HG02973 (cell line): ENCODE results near the gene NLE1.
"Not testable (repeated sequence)": the region's sequence is repeated elsewhere in the genome, so short reads cannot be mapped to it uniquely, and the experiment has no call there.

Experiments used
- ATAC-seq: cut with Tn5 transposase; IDR thresholded peaks from one replicate; pipeline ENCODE4 v1.9.1; 2021; ENCODE audit warnings: moderate library complexity; ENCODE audit not compliant: unreplicated experiment

The NLE1 gene

DNA sequence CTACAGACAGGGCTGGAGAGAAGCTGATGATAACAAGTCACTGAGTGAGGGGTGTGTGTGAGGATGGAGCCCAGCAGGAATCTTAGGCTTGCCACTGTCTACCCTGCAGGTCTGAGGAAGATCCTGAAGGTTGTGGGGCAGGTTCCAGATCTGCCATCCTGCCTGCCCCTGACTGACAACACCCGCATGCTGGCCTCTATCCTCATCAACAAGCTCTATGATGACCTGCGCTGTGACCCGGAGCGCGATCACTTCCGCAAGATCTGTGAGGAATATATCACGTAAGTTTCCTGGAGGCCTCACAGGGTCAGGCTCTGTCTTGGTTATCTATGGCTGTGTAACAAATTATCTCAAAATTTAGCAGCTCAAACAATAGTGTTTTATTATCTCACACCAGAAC, 21.8 kb upstream of the NLE1 start:
- ATAC-seq, result no peak

DNA sequence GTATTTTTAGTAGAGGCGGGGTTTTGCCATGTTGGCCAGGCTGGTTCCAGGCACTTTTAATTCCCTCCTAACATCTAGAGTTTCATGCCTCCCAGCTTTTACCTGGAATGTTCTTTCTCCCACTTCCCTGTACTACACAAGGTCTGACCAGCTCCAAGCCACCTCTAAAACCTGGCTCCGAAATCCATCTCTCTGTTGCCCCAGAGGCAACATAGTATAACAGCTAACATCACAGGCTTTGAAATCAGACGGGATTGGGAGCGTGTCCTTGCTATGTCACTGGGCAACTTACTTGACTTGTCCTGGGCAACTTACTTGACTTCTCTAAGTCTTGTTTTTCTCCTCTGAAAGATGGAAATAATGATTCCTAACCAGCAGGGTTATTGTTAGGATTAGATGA, 20.7 kb upstream of the NLE1 start:
- ATAC-seq, result no peak

DNA sequence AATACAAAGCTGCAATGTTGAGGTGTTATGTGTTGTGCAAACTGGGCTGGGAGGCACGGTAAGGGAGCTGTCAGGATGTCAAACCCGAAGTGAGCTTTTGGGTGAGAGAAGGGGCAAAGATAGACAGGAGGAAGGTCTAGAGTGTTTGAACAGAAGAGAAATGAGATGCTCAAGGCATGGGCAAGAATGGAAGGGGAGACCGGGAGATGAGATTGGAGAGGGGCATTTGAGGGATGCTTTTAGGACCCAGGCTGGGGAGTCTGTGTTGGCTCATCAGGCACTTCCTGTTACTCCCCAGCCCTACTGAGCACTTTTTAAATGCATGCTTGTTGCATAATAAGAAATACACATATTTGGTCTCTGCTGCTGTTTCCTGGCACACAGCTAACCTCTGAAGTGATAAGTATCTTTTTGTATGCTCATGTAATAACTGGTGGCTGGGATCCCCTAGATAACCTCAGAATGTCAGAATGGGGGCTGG, 19.2 kb upstream of the NLE1 start:
- no peak for ATAC-seq

DNA sequence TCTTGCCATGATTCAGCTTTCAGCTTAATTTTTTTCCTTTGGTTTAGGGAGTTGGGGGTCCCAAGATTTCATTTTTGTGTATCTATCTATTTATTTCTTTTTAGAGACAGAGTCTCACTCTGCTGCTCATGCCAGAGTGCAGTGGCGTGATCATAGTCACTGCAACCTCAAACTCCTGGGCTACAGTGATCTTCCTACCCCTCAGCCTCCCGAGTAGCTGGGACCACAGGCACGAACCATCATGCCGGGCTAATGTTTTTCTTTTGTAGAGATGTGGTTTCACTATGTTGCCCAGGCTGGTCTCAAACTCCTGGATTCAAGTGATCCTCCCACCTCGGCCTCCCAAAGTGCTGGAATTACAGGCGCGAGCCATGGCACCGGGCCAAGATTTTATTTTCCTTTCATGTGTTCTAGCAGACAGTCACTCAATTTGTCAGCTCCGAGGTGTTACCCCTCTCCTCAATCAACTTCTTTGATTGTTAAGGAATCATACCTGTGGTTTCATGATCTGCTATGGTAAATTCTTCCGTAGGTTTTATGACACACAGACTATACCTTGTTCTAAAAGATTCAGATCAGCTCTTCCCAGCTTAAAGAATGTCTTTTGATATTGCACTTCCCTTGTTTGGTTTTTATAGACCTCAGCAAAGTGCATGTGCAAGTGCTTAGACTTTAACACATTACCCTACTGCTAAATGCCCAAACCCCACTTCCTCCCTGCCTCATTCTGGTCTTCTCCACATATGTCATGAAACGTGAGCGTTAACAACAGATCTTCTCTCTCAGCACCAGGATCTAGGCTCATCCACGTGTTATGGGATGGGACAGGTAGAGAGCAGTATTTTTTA, 18.5 kb upstream of the NLE1 start:
- no peak for ATAC-seq

DNA sequence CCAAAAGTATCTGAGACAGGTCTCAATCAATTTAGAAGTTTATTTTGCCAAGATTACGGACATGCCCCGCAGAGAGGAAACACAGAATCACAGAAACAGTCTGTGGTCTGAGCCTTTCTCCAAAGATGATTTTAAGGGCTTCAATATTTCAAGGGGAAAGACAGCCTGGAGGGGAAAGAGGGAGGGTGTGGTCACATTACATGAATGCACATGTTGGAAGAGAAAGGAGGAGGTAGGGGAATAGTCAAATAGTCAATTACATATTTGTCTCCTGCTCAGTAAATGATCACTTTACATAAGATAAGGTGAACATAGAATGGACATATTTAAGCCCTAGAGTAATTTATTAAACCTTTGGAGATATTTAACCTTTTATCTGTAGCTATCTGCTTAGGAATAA, 17.8 kb upstream of the NLE1 start:
- no peak for ATAC-seq

DNA sequence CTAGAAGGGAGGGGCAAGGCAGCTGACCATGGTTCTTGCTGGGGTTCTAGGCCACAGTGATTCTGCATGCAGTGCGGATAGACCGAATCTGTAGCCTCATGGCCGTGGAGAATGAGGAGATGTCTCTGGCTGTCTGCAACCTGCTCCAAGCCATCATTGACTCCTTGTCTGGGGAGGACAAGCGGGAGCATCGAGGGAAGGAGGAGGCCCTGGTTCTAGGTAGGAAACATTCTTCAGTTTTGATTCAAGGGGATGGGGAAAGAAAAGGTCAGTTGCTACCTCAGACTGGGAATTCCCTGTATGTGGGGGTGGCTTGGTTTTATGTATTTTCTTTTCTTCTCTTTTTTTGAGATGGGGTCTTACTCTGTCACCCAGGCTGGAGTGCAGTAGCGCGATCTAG, 13.1 kb upstream of the NLE1 start:
- ATAC-seq, result no peak

DNA sequence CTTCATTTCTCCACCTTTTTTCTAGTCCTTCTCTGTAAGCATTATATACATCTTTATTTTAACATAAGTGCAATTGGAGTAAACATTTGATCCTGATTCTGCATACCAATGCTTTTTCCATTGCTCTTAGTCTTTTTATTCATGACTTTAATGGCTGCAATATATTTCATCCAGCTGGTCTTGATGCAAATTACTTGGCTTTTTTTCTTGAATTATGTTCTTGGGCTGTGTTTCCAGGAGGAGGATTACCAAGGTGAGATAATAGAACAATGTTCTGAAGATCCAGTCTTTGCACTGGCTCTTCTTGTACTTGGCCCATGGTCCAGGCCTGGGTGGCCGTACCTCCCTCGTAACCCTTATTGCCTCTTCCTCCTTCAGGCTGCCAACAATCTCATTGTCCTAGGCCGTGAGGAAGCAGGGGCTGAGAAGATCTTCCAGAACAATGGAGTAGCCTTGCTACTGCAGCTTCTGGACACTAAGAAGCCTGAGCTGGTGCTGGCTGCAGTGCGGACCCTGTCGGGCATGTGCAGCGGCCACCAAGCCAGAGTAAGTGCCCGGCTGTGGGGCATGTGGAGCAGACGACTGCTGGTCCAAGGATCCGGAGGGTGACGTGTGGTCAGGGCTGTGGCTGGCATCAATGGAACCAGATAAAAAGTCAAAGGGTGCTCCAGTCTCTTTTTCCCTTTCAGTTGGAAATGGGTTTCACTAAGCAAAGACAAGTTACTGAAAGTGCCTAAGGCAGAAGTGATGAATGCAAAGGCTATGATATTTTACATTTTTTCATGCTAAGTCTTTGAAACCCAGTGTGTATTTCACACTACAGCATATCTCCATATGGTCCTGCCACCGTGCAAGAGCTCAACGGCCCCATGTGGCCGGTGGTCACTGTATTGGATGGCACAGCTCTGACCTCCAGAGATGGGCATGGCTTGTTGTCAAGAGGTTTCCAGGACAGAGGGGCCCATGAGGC, 12.4 kb upstream of the NLE1 start:
- no peak for ATAC-seq

DNA sequence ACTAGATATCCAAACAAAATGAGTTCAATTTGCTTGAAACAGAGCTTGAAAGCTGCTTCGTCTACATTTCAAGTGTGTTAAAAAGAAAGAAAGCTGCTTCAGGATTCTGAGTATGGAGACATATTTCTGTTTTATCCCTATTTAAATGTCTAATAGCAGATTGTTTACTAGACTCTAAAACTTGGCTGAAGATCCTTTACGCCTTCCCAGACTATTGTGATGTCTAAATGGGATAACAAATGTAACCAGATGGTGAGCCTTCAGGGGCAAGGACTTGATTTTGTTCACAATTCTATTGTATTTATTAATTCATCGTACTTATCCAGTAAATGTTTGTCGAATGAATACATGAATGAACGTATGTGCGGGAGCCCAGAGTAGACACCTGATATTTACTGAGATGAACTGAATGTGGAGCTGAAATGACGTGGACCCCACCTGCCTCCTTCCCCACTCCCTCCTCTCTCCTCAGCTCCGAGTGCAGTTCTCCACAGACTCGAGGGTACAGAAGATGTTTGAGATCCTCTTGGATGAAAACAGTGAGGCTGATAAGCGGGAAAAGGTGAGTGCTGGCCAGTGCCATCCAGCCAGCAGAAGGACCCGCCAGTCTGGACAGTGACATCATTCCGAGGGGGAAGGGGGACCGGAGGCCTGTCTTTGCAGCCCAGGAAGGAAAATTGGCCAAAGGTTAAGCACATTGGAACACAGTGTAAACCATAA, 10.5 kb upstream of the NLE1 start:
- ATAC-seq, result no peak

DNA sequence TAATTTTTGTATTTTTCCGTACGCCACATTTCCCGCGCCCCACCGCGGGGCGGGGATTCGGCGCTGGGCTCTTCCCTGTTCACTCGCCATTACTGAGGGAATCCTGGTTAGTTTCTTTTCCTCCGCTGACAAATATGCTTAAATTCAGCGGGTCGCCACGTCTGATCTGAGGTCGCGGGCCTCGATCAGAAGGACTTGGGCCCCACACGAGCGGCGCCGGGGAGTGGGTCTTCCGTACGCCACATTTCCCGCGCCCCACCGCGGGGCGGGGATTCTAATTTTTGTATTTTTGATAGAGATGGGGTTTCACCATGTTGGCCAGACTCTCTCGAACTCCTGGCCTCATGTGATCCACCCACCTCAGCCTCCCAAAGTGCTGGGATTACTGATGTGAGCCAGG, 9.0 kb upstream of the NLE1 start:
- ATAC-seq, result not testable (repeated sequence)

DNA sequence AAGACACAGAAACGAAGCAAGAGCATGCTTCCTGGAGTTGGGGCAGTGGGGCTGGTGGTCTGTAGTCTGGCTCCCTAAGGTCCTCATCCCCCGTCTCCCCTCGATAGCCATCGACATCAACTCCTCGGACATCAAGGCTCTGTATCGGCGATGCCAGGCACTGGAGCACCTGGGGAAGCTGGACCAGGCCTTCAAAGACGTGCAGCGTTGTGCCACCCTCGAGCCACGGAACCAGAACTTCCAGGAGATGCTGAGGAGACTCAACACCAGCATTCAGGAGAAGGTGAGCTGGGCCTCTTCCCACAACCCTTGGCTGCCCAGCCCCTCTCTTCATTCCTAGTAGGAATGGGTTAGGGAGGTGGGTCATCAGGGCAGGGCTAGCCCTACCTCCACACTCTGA, 7.8 kb upstream of the NLE1 start:
- no peak for ATAC-seq

DNA sequence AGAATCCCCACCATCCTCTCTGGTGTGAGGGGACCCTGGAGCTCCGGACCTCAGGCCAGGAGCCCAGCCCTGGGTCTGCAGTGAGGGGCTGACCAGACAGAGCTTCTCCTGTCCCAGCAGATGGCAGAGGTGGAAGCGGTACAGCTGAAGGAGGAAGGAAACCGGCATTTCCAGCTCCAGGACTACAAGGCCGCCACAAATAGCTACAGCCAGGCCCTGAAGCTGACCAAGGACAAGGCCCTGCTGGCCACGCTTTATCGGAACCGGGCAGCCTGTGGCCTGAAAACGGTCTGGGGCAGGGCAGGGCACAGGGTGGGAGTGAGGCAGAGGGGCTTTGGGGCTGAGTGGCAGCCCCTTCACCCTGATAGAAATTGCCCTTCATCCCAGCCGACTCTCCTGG, 6.0 kb upstream of the NLE1 start:
- ATAC-seq, result no peak

DNA sequence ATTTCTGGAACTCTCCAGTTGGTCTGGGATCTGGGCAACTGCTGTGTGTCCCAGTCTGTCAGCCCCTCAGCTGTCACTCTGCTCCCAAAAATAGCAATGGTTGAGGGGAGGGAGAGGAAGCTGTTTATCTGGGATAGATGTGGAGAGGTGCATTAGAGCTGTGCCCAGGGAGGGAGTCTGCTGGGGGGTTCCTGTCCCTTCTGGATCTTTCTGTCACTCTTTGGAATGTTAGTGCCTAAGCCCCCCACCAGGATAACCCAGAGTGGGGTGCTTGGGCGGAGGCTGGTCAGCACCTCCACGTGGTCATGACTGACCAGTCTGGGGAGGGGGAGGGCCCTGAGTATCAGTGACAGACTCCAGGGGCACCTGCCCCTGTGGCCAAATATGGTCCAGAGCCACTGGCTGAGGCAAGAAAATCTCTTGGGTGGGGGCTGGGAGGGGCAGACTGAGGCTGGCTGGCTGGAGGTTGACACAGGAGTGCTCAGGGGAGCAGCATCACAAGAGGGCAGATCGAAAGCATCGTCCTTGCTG, 5.3 kb upstream of the NLE1 start, which contains the start of gene UNC45B:
UNC45B (plus strand) TSS at position 443 of the 531 bp plus-strand sequence. CDS start 447 bp downstream, outside the sequence.
- ATAC-seq, result no peak

DNA sequence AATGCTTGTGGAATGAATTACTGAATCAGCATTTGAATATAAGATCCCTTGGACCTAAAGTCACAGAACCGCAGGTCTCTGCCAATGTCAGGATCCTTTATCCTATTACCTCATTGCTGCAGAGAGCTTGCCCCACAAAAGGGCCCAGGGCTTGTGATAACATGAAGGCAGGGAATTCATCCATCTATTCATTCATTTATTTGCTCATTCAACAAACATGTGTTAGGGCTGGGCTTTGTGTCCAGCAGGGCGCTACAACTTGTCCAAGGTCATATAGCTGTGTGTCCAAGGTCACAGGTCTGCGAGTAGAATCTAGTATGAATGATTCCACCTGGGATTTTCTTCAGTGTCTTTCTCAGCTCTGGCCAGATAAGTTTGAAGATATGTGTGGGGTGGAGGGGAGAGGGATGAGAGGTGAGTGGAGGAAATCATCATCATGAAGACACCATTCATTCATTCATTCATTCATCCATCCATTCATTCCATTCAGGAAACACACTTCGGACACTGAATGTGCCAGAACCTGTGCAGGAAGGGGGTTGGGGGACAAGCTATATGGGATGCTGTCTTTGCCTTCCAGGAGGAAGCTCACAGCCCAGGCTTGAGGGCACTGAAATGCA, 4.2 kb upstream of the NLE1 start:
- no peak for ATAC-seq

DNA sequence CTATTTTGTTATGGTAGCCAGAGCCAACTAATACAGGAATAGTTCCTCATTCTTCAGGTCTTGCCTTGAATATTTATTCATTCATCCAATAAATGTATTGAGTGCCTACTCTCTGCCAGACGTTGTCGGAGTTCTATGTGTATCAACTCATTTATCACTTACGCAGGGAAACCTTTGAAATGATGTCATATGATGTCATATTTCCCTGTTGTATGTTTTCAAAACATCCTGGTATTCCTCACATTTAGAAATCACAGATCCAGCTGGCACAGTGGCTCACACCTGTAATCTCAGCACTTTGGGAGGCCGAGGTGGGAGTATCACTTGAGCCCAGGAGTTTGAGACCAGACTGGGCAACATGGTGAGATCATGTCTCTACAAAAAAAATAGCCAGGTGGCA, 2.7 kb upstream of the NLE1 start:
- no peak for ATAC-seq

DNA sequence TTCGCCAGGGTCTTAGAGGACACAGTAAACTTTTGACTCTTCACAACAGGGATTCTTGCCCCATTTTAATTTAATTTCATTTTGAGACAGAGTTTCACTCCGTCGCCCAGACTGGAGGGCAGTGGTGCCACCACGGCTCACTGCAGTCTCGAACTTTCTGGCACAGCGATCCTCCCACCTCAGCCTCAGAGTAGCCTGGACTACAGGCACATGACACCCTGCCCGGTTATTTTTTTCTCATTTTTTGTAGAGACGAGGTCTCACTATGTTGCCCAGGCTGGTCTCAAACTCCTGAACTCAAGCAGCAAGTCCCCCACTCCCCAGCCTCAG, 329 bp upstream of the NLE1 start:
- ATAC-seq, result no peak

DNA sequence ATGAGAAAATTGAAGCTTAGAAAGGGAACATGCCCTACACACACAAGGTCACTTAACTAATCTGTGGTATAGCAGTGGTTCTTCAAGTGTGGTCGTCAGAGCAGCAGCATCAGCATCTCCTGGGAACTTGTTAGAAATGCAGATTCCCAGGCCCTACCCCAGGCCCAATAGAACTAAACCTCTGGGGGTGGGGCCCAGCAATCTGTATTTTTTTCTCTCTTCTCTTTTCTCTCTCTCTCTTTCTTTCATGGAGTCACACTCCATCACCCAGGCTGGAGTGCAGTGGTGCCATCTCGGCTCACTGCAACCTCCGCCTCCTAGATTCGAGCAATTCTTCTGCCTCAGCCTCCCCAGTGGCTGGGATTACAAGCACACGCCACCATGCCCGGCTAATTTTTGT, 3.9 kb downstream of the NLE1 start:
- no peak for ATAC-seq

DNA sequence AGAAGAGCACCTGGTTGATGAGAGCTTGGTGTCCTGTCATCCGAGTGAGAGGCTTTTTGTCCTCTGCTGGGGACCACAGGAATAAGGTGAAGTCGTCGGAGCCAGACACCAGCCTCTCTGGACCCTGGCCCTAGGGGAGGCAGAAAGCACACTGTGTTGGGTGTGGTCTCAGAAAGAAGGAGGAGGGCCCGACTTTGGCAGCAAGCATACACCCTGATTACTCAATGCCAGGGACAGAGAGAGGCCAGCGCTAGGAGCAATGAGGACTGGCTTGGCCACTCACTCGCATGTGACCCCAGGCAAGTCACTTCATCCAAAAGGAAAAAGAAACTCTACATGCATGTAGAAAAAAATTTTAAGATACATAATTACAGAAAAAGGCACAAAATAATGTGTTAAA, 6.8 kb downstream of the NLE1 start:
- ATAC-seq, result no peak

DNA sequence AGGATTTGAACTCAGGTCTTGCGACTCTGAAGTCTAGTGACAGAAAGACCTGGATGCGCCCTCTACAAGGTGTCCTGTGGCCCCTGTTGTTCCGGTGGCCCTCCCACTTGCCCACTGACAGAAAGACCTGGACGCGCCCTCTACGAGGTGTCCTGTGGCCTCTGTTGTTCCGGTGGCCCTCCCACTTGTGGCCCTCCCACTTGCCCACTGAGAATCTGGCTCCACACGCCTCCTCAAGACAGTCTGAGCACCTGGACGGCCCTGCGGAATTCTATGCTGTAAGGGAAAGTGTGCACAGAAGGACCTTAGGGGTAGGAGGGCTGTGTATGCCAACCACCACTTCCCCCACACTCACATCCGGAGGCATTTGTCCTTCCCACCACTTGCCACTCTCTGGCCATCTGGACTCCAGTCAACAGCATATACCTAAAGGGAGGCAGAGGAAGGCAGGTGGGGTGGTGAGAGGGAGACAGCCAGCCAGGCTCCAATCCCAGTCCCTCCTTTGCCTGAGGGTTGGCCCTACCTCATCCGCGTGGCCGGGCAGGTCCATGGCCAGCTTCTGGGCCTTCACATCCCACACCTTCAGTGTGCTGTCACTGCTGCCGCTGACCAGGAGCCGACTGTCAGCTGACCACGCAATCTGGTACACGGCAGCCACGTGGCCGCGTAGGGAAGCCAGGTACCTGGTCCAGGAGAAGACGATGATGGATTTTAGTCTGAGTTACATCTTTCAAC, 9.1 kb downstream of the NLE1 start:
- no peak for ATAC-seq

DNA sequence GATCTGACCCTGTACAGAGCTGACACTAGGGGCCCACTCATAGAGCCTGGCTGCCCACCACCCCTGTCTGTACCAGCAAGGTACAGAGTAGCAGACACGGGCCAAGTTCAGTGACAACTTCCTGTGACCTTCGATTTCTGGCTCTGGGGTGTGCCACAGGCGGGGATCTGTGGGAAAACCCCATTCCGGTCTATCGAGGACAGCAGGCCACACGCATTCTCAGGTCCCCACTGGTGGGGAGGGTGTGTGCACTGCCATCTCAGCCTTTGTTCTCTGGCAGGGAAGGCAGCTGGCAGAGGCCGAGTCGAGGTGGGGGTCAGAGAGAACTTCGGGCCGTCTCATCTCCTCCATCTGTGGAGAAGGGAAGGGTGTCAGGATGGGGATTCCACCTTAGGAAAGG, 10.0 kb downstream of the NLE1 start:
- ATAC-seq, result no peak

DNA sequence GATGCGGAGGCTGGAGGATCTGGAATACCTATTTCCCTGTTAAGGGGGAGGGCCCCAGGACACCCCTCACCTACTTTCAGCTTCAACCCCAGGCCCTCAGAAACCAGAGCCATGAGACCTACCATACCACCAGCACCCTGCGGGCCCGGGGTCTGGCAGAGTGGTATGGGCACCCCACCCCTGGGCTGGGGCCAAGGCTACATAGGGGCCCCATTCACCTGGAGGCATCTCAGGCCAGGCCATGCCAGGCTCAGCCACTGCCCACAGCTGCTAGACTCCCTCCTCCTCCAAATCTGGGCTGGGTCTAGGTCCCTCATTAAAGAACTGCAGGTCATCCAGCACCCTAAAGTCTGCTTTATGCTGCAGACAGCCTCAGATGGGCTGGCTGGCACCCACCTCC, 11.7 kb downstream of the NLE1 start:
- ATAC-seq, result no peak
